Glutamatergic neuron (in vitro differentiated cells): Measurements from ENCODE around the gene PPP2R2D. TPM values are rescaled to one million over a fixed set of nuclear protein-coding genes. Genes with fewer than 3 reads are reported as not detected.

Experiments used
- DNase-seq: peaks from one replicate; pipeline ENCODE4 v3.0.0; 2022
- H3K27ac Mint-ChIP-seq: one replicate; pipeline ENCODE4 v1.8.0; 2020; ENCODE audit warnings: mild to moderate bottlenecking, mixed read lengths, inconsistent platforms; ENCODE audit not compliant: unreplicated experiment
- H3K27me3 Mint-ChIP-seq: one replicate; pipeline ENCODE4 v1.8.0; 2020; ENCODE audit warnings: mild to moderate bottlenecking, moderate library complexity, mixed read lengths, inconsistent platforms; ENCODE audit not compliant: unreplicated experiment
- H3K36me3 Mint-ChIP-seq: one replicate; pipeline ENCODE4 v1.8.0; 2020; ENCODE audit warnings: mild to moderate bottlenecking, mixed read lengths, inconsistent platforms; ENCODE audit not compliant: unreplicated experiment
- H3K4me1 Mint-ChIP-seq: one replicate; pipeline ENCODE4 v1.8.0; 2020; ENCODE audit warnings: mild to moderate bottlenecking, low read depth, mixed read lengths, inconsistent platforms; ENCODE audit not compliant: unreplicated experiment
- H3K4me3 Mint-ChIP-seq: one replicate; pipeline ENCODE4 v1.8.0; 2020; ENCODE audit warnings: mild to moderate bottlenecking, mixed read lengths, inconsistent platforms; ENCODE audit not compliant: unreplicated experiment
- H3K9me3 Mint-ChIP-seq: one replicate; pipeline ENCODE4 v1.8.0; 2020; ENCODE audit warnings: mild to moderate bottlenecking, moderate library complexity, mixed read lengths, inconsistent platforms; ENCODE audit not compliant: unreplicated experiment
- long read RNA-seq: library from polyadenylated mRNA; unstranded; transcript quantifications from one replicate; pipeline ENCODE4 v2.0.0, GENCODE V29; 2020; ENCODE audit not compliant: unreplicated experiment
- total RNA-seq: library from RNA; stranded (reverse); fragmentation: NEBNext Ultra II Directional; extraction: Animal tissue kit (Norgen Biotek cat#: 25700); gene quantifications from one replicate; pipeline ENCODE4 v1.2.1, GENCODE V29; 2021; ENCODE audit not compliant: unreplicated experiment
- TF ChIP-seq, protein P1 (sequence below): fragments of 200-600 bp; sonication (generic); IDR thresholded peaks from one replicate; pipeline ENCODE4 v1.5.0; 2021; ENCODE audit not compliant: partially characterized antibody, unreplicated experiment

PPP2R2D gene
- 42.8 TPM for total RNA-seq
- long read RNA-seq, full-length matches to known transcripts: 6 of 11 reads
- long read RNA-seq, partial matches to known transcripts: 0 of 11 reads
- long read RNA-seq, other reads (novel, unspliced or antisense): 5 of 11 reads

- Mint-ChIP-seq H3K36me3 (no peaks in the 10 kb centered on the region), H3K27ac (peak within 1 kb of the TSS; percentile 80), H3K4me1 (peaks cover 20% of the 10 kb centered on the region), H3K4me3 (peak within 1 kb of the TSS; percentile 88), H3K9me3 (peaks cover 5% of the 10 kb centered on the region), H3K27me3 (peaks cover 5% of the 10 kb centered on the region)
- TF ChIP-seq, protein P1, sequence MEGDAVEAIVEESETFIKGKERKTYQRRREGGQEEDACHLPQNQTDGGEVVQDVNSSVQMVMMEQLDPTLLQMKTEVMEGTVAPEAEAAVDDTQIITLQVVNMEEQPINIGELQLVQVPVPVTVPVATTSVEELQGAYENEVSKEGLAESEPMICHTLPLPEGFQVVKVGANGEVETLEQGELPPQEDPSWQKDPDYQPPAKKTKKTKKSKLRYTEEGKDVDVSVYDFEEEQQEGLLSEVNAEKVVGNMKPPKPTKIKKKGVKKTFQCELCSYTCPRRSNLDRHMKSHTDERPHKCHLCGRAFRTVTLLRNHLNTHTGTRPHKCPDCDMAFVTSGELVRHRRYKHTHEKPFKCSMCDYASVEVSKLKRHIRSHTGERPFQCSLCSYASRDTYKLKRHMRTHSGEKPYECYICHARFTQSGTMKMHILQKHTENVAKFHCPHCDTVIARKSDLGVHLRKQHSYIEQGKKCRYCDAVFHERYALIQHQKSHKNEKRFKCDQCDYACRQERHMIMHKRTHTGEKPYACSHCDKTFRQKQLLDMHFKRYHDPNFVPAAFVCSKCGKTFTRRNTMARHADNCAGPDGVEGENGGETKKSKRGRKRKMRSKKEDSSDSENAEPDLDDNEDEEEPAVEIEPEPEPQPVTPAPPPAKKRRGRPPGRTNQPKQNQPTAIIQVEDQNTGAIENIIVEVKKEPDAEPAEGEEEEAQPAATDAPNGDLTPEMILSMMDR: no peak
- peak; percentile 96 for DNase-seq
Measured at GRCh38 chr10:131900350-131901152, at the start of gene PPP2R2D. PPP2R2D (plus strand) TSS chr10:131901008; CDS start chr10:131901149, 141 bp downstream.

DNA sequence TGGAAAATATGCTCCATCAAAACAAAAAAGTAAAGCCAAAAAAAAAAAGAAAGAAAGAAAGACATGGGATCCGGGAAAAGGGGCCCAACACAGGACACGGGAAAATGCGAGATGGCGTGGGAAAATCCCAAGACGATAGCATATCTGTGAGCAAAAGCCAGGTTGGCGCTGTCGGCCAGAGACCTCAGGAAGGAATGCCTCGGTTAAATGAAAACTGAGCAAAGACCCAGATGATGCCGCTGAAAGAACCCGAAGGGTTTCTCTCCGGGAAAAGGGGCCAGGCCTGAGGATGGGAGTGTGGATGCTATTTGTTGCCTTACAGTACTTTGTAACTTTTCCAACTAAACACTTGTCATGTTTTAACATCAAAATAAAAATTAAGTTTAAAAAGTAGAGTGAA lies 49.5 kb upstream of the PPP2R2D start:
- Mint-ChIP-seq H3K27me3 (peaks cover 6% of the 10 kb centered on the region), H3K36me3 (peaks cover 8% of the 10 kb centered on the region), H3K27ac (peak overlapping the region; percentile 62), H3K4me3 (peak overlapping the region; percentile 42), H3K4me1 (no peaks in the 10 kb centered on the region), H3K9me3 (peaks cover 9% of the 10 kb centered on the region)
- DNase-seq: no peak
- TF ChIP-seq, protein P1: no peak

DNA sequence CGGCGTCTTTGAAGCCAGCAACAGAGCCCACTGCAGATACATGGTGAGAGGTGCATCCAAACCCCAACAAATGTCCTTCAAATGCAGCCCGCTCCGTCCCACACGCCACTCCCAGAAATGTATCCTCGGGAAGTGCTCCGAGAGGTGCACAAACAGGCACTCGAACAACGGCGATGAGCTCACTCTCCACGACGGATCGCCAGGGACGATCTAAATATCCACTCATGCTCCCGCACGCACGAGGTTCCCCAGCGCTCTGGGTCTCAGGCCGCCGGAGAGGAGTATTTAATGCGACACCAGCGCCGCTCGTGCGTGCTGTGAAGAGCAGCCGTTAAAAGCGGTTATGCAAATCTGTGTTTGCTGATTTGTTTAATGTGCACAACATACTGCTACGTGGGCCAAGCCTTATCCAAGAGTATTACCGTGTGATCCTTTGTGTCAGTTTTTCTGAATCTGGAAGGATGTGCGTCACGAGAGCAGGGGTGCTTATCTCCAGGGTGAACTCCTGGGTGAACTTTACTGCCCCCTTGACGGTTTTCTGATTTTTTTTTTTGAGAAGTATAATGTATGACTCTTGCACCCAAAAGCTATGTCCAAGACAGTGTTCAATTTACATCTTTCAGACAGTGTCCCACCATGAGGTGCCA lies 48.5 kb upstream of the PPP2R2D start:
- H3K4me3 Mint-ChIP-seq: no peak overlapping the region
- DNase-seq: no peak

DNA sequence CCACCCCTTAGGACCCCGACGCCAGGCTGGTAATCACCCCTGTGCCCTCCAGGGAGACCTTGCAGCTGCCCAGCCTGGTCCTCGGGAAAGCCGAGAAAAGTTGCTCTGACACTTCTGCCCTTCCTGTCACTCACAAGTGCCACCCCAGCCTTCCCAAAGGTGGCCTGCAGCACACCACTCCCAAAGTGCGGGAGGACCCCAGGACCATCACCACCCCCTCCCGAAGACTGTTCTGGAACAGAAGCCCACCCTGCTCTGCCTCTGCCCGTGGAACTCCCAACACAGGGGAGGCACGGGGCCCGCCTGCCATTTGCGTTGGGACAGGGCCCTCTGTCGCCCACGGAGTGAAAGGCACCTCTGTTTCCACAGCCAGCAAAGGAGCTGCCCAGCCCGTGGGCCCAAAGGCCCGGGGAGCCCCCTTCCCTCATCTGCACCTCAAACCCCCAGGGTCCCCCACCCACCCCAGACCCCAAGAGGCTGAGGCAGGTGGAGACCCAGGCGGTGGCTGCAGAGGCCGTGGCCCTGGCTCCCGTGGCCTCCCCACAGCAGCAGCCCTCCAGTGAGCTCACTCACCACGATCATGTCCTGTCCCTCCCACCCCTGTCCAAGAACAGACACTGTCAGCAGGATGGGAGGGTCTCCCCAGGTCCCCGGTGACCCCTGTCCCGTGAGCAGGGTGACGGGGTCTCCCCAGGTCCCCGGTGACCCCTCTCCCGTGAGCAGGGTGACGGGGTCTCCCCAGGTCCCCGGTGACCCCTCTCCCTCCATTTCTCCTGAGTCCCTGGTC lies 47.8 kb upstream of the PPP2R2D start:
- peaks cover 10% of the 10 kb centered on the region for H3K27me3 Mint-ChIP-seq
- H3K4me3 Mint-ChIP-seq: no peak overlapping the region
- TF ChIP-seq, protein P1: no peak
- no peak for DNase-seq
- no peak overlapping the region for H3K27ac Mint-ChIP-seq
- H3K4me1 Mint-ChIP-seq: no peaks in the 10 kb centered on the region
- peaks cover 8% of the 10 kb centered on the region for H3K36me3 Mint-ChIP-seq
- peaks cover 9% of the 10 kb centered on the region for H3K9me3 Mint-ChIP-seq

More for the DNA sequence above, 48.5 kb upstream of the PPP2R2D start:
- Mint-ChIP-seq H3K36me3 (peaks cover 8% of the 10 kb centered on the region), H3K27me3 (peaks cover 10% of the 10 kb centered on the region), H3K4me1 (no peaks in the 10 kb centered on the region), H3K27ac (no peak overlapping the region), H3K9me3 (peaks cover 9% of the 10 kb centered on the region)
- TF ChIP-seq, protein P1: no peak
